ENCODE results near the gene ELL2.
A peak's percentile ranks its signal among the peaks of the same experiment; 100 is the strongest.

The ELL2 gene

GRCh38 chr5:95983509-95983908 is 21.9 kb upstream of the ELL2 start:
- DNase-seq (ENCODE audit: low read depth in 2 of 3, low spot score in 1 of 3), result no peak

- no peak for DNase-seq (ENCODE audit: low read depth in 2 of 3, low spot score in 1 of 3)
These were observed 21.4 kb upstream of the ELL2 start for GRCh38 chr5:95983080-95983479.

- no peak for DNase-seq (ENCODE audit: low read depth in 2 of 3, low spot score in 1 of 3)
These were observed 15.0 kb upstream of the ELL2 start for GRCh38 chr5:95976606-95977005.

GRCh38 chr5:95975703-95976102 is 14.1 kb upstream of the ELL2 start:
- DNase-seq (ENCODE audit: low read depth in 2 of 3, low spot score in 1 of 3), result no peak

GRCh38 chr5:95973793-95974325 is 12.2 kb upstream of the ELL2 start:
- DNase-seq (ENCODE audit: low read depth in 2 of 3, low spot score in 1 of 3), result no peak

- no peak for DNase-seq (ENCODE audit: low read depth in 2 of 3, low spot score in 1 of 3)
These were observed 10.5 kb upstream of the ELL2 start for GRCh38 chr5:95972196-95972595.

- DNase-seq (ENCODE audit: low read depth in 2 of 3, low spot score in 1 of 3), result no peak
These were observed 8.7 kb upstream of the ELL2 start for GRCh38 chr5:95970359-95970704.

GRCh38 chr5:95969651-95970358 is 8.2 kb upstream of the ELL2 start:
- DNase-seq (ENCODE audit: low read depth in 2 of 3, low spot score in 1 of 3), result no peak

- DNase-seq (ENCODE audit: low read depth in 2 of 3, low spot score in 1 of 3), result no peak
These were observed 7.4 kb upstream of the ELL2 start for GRCh38 chr5:95969055-95969454.

- no peak for DNase-seq (ENCODE audit: low read depth in 2 of 3, low spot score in 1 of 3)
These were observed 5.6 kb upstream of the ELL2 start for GRCh38 chr5:95967236-95967635.

GRCh38 chr5:95966005-95966404 is 4.4 kb upstream of the ELL2 start:
- no peak for DNase-seq (ENCODE audit: low read depth in 2 of 3, low spot score in 1 of 3)

GRCh38 chr5:95963650-95964410 is 2.2 kb upstream of the ELL2 start:
- peak in 2 of 3 donors; percentile 26 to 34 for DNase-seq (ENCODE audit: low read depth in 2 of 3, low spot score in 1 of 3)

GRCh38 chr5:95962785-95963184 is 1.1 kb upstream of the ELL2 start:
- DNase-seq (ENCODE audit: low read depth in 2 of 3, low spot score in 1 of 3), result no peak

- no peak for DNase-seq (ENCODE audit: low read depth in 2 of 3, low spot score in 1 of 3)
These were observed 773 bp upstream of the ELL2 start for GRCh38 chr5:95962475-95962773.

- peak; percentile 42 to 68 (median 50) for DNase-seq (ENCODE audit: low read depth in 2 of 3, low spot score in 1 of 3)
These were observed 709 bp downstream of the ELL2 start for GRCh38 chr5:95960667-95961616.

- DNase-seq (ENCODE audit: low read depth in 2 of 3, low spot score in 1 of 3), result no peak
These were observed 1.6 kb downstream of the ELL2 start for GRCh38 chr5:95959888-95960666.

GRCh38 chr5:95959051-95959887 is 2.4 kb downstream of the ELL2 start:
- no peak for DNase-seq (ENCODE audit: low read depth in 2 of 3, low spot score in 1 of 3)

- DNase-seq (ENCODE audit: low read depth in 2 of 3, low spot score in 1 of 3), result no peak
These were observed 3.2 kb downstream of the ELL2 start for GRCh38 chr5:95958310-95959014.

GRCh38 chr5:95957561-95958203 is 4.0 kb downstream of the ELL2 start:
- DNase-seq (ENCODE audit: low read depth in 2 of 3, low spot score in 1 of 3), result no peak

All from stimulated activated CD4-positive, alpha-beta T cell treated with anti-CD3 and anti-CD28 coated beads, Interleukin-12 subunit alpha, Interleukin-12 subunit beta, amount 100 ng/mL, for 48 hours (primary cell).